Measurements from ENCODE around the gene CYB5R2.

- TF ChIP-seq CTCF (IDR thresholded peaks at IDR 0.05), result no peak
- no peak for TF ChIP-seq POLR2AphosphoS5 (IDR thresholded peaks at IDR 0.05)
- no peak for TF ChIP-seq POLR2A (IDR thresholded peaks at IDR 0.05)
These were observed 17.8 kb downstream of the CYB5R2 start for GRCh38 chr11:7655253-7656217.

Data from prostate gland (tissue), 2 donors.